IPS-20b (cell line): ENCODE data around the gene CNOT4.

Experiments used
- H3K27ac ChIP-seq: one replicate; pipeline ENCODE4 v1.5.1; 2013; ENCODE audit warnings: low read length
- H3K27me3 ChIP-seq: 2 replicates; pipeline ENCODE4 v1.6.1; 2013; ENCODE audit warnings: mild to moderate bottlenecking, low read length, inconsistent platforms; ENCODE audit not compliant: insufficient read depth
- H3K36me3 ChIP-seq: 2 replicates; pipeline ENCODE4 v1.6.1; 2013; ENCODE audit warnings: low read depth, mild to moderate bottlenecking, inconsistent platforms, low read length, moderate library complexity; ENCODE audit not compliant: insufficient read depth
- H3K4me1 ChIP-seq: 2 replicates; pipeline ENCODE4 v1.6.1; 2013; ENCODE audit warnings: mild to moderate bottlenecking, control low read depth, inconsistent platforms, low read length, moderate library complexity; ENCODE audit not compliant: insufficient read depth
- H3K4me3 ChIP-seq: 2 replicates; pipeline ENCODE4 v1.5.1; 2013; ENCODE audit warnings: mild to moderate bottlenecking, low read length, inconsistent platforms
- H3K9ac ChIP-seq: 2 replicates; pipeline ENCODE4 v1.6.1; 2013; ENCODE audit warnings: low read depth, mild to moderate bottlenecking, inconsistent platforms, low read length, moderate library complexity
- H3K9me3 ChIP-seq: 2 replicates; pipeline ENCODE4 v1.6.1; 2013; ENCODE audit warnings: mild to moderate bottlenecking, low read depth, low read length, inconsistent platforms; ENCODE audit not compliant: insufficient read depth

CNOT4 gene

DNA sequence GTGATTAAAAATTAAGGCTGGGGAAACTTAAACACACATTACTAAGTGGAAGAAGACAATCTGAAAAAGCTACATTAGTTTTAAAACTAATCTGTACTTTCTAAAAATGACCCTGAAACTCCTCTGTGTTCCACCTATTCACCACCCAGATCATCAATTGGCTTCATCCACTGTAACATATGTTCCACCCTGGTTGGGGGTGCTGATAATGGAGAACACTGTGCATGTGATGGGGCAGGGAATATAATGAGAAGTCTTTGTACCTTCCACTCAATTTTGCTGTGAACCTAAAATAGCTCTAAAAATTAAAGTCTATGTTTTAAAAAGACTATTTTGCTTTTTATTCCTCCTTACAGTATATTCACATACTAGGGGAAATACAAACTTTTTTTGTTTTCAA lies 132.7 kb downstream of the CNOT4 start:
- Histone ChIP-seq H3K36me3 (no peaks in the 10 kb centered on the region), H3K27me3 (no peaks in the 10 kb centered on the region), H3K27ac (no peak overlapping the region), H3K9ac (no peak overlapping the region), H3K9me3 (no peaks in the 10 kb centered on the region), H3K4me1 (peaks cover 7% of the 10 kb centered on the region; the same call in 1 of the 2 replicates), H3K4me3 (no peak overlapping the region)

DNA sequence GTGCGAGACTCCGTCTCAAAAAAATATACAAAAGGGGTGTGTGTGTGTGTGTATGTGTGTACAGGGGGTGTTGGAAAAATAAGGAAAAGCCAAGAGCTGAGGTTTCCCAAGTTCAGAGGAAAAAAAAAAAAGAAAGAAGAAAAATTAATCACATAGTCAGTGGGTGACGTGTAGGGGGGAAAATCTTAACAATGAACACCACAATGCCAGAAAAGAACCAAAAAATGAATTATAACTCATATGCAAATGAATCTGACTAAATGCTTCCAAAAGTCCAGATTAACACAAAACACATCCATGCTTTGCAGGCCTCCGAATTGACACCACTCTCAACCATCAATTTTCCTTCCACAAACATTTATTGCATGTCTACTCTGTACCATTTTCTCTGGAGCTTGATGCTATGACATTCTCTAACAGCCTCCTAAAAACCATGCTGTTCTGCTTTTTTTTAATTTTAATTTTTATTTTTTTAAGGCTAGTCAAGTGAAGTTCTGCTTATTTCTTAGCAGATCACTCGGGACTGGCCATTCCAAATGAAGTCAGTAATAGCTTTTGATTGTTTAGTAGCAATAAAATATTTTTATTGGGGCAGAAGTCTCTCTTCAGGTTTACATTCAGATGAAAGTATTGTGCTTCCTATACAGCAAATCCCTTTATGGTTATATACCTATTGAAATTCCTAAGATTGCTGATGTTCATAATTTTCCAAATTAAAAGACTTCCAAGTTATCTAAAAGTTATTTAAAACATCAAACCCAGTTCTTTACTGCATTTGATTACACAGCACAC lies 133.8 kb downstream of the CNOT4 start:
- no peaks in the 10 kb centered on the region for H3K36me3 ChIP-seq
- H3K4me1 ChIP-seq: peaks cover 7% of the 10 kb centered on the region; the same call in 1 of the 2 replicates
- H3K9me3 ChIP-seq: no peaks in the 10 kb centered on the region
- no peak overlapping the region for H3K4me3 ChIP-seq
- H3K27ac ChIP-seq: no peak overlapping the region
- no peaks in the 10 kb centered on the region for H3K27me3 ChIP-seq
- H3K9ac ChIP-seq: no peak overlapping the region

DNA sequence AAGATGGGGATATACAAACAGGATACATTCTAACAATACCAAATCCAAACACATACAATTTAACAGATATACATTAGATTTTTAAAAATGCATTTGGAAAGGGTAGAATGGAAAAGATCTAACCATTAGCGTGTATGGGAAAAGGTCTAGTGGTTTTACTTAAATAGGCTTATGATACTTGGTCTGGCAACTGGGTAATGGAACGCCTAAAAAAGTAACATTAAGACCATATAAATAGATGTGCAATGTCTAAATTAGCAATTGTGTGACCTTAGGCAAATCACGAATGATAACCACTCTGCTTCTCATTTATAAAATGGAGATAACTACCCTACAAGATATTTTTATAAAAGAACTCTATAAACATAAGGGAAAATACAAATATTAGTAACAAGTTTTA lies 135.2 kb downstream of the CNOT4 start:
- Histone ChIP-seq H3K9me3 (no peaks in the 10 kb centered on the region), H3K4me1 (no peaks in the 10 kb centered on the region), H3K27ac (no peak overlapping the region), H3K4me3 (no peak overlapping the region), H3K36me3 (no peaks in the 10 kb centered on the region), H3K9ac (no peak overlapping the region), H3K27me3 (no peaks in the 10 kb centered on the region)

DNA sequence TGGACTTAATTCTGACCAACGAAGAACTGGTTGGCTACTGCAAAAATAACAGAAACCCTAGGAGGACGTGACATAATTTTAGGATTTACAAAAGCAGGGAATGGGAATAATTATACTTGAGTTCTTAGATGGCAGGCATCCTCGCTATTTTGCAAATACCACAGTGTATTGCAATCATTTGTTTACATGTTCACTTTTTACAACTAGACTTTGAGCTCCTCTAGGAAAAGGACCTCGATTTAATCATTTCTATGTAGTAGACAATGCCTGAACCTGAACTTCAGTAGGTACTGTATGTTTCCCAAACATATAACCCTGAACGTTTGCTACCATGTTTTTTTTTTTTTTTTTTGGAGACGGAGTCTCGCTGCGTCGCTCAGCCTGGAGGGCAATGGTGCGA lies 137.7 kb downstream of the CNOT4 start:
- no peak overlapping the region for H3K4me3 ChIP-seq
- no peak overlapping the region for H3K9ac ChIP-seq
- no peaks in the 10 kb centered on the region for H3K27me3 ChIP-seq
- H3K27ac ChIP-seq: no peak overlapping the region
- H3K9me3 ChIP-seq: no peaks in the 10 kb centered on the region
- no peaks in the 10 kb centered on the region for H3K36me3 ChIP-seq
- no peaks in the 10 kb centered on the region for H3K4me1 ChIP-seq

DNA sequence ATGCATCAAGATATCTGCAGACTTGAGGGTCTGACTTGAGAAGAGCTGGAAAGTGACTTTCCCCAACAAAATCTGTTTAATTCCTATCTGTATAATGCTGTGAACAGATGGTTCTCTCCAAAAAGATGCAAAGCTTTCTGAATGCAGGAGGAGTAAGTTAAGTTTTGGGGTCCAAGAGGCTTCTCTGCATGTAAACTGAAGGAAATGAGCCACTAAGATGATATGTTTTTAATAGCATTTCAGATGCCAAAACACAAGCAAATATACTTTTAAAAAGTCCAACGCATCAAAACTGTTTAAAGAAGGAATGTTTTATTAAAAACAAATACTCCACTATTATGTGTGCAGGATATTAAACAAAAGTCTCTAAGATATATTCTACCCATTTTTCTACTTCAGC lies 139.2 kb downstream of the CNOT4 start:
- no peak overlapping the region for H3K27ac ChIP-seq
- no peaks in the 10 kb centered on the region for H3K9me3 ChIP-seq
- no peak overlapping the region for H3K4me3 ChIP-seq
- H3K27me3 ChIP-seq: no peaks in the 10 kb centered on the region
- no peak overlapping the region for H3K9ac ChIP-seq
- H3K36me3 ChIP-seq: no peaks in the 10 kb centered on the region
- H3K4me1 ChIP-seq: no peaks in the 10 kb centered on the region

DNA sequence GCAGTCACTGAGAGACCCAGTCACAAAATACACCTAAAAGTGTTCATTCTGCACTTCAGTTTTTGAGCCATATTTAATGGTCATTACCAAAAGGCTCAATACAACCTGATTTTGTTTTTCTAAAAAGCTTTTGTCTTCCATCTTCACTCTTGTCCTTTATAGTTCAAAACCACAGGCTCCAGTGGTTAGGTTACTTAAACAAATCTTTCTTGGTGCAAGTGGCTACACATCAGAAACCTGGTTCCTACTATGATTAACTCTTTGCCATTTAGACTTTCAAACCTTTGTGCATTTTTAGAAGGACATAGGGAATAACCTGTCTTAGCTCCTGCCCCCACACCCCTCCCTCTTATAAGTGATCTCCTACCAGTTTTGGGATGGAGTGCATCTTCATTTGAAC lies 140.5 kb downstream of the CNOT4 start:
- no peaks in the 10 kb centered on the region for H3K9me3 ChIP-seq
- no peak overlapping the region for H3K9ac ChIP-seq
- H3K36me3 ChIP-seq: no peaks in the 10 kb centered on the region
- no peak overlapping the region for H3K27ac ChIP-seq
- no peaks in the 10 kb centered on the region for H3K4me1 ChIP-seq
- H3K27me3 ChIP-seq: no peaks in the 10 kb centered on the region
- no peak overlapping the region for H3K4me3 ChIP-seq

DNA sequence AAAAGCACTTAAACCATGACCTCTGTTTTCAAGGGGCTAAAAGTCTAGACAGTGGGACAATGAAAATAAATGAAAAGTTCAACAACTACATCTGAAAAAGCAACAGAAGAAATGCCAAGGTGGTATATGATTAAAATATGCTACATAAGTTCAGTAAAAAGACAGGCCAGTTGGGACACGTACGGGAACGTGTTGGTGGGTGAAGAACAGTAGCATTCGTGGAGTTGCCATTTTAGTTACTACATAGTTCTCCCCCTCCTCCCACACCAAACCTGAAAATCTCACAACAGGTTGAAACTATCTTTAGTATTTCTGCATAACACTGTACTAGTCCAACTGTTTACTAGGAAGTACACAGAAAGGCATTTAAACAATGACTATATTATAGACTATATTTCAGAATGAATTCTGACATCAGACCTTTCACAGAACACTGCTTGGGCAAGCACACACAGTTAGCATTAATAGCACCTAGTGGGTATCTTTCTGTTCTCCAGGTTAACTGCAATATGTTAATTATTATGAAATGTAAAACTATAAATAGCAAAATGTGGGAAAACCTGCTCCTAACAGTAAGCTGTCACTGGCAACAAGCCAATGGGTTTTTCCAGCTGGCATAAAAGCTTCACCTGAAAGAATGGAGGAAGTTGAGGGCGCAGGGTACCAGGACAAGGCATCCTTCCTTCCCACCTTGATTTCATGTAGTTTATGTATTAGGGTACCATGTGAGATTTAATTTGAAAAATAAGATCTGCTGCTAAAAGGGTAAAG lies 141.3 kb downstream of the CNOT4 start:
- Histone ChIP-seq H3K9me3 (no peaks in the 10 kb centered on the region), H3K27me3 (no peaks in the 10 kb centered on the region), H3K4me3 (no peak overlapping the region), H3K9ac (no peak overlapping the region), H3K4me1 (no peaks in the 10 kb centered on the region), H3K36me3 (no peaks in the 10 kb centered on the region), H3K27ac (no peak overlapping the region)

DNA sequence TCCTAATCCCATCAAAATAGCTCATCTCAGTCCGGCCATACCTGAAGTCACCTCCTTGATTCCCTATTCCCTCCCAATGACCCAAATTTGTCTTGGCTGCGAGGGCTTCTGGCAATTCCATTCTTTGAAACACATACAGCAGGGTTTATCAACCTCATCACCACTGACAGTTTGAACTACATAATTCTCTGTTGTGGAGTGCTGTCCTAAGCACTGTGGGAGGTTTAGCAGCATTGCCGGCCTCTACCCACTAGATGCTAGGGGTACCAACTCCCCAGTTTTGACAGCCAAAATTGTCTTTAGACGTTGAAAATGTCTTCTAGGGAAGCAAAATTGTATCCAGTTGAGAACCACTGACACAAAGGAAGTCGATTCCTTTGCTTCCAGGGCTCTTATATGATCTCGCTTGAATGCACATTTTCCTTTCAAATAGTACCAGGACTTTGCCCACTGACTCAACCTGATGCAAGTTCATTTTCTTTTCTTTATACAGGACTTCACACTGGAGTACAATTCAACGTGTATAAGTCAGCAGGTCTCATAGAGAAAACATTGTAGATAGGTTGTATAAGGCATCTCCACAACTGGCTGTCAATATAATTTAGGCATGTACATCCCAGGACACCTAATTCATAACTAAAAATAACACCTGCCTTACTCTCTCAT lies 142.9 kb downstream of the CNOT4 start:
- Histone ChIP-seq H3K9me3 (no peaks in the 10 kb centered on the region), H3K36me3 (peaks cover 10% of the 10 kb centered on the region), H3K27ac (no peak overlapping the region), H3K4me3 (no peak overlapping the region), H3K9ac (no peak overlapping the region), H3K4me1 (no peaks in the 10 kb centered on the region), H3K27me3 (no peaks in the 10 kb centered on the region)

DNA sequence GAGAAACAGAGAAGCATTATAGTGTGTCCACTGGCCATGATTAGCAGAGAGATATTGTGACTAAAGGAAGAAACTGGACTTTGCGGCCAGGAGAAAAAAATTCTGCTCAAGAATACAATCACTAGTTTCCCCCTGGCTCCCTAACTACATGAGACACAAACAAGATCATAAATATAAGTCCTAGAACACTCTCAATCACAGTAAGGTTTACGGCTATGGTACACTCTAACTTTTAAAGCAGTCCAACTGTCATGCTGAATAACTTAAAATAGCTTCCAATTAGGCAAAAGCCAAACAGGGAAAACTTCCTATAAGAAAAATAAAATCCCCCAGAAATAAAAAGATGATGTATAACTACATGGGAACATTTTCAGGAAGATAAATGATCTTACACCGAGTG lies 144.2 kb downstream of the CNOT4 start:
- no peak overlapping the region for H3K4me3 ChIP-seq
- peaks cover 10% of the 10 kb centered on the region for H3K36me3 ChIP-seq
- H3K27me3 ChIP-seq: no peaks in the 10 kb centered on the region
- no peaks in the 10 kb centered on the region for H3K9me3 ChIP-seq
- H3K4me1 ChIP-seq: no peaks in the 10 kb centered on the region
- H3K9ac ChIP-seq: no peak overlapping the region
- H3K27ac ChIP-seq: no peak overlapping the region

DNA sequence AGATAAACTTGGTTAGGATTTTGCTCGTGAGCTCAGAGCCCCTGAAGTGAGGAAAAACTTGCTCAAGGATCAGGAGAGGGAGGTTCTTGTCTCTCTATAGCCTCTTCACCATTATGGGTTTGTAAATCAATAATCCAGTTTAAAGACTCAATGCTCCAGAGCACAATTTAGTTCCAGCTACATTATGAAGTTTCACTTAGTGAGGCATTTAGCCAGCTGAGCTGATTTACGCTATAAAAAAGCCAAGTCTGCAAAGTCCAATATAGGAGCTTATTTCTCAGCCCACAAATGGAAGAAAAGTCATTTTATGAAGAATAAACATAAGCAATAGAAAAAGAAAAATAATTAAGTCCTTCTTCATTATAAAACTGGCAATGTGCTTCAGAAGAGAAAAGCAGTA lies 145.7 kb downstream of the CNOT4 start:
- Histone ChIP-seq H3K4me1 (no peaks in the 10 kb centered on the region), H3K27me3 (no peaks in the 10 kb centered on the region)

DNA sequence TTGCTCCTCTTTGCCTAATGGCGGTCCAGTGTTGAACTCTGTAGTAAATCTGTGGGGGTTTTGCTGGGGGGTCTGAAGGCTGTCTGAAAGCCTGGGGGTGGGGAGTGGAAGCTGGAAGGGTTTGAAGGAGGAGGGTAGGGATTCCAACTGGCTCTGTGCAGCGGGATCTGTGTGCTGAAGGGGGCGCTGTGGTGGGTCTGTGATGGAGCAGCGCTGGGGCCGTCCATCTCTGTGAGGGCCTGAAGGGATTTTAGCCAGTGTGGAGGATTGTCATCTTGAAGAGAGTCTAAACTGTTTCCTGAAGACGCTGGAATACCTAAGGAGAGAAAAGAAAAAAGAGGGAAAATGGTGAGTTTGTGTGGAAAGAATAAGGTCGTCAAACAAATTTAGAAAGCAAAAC lies 147.0 kb downstream of the CNOT4 start:
- Histone ChIP-seq H3K36me3 (peaks cover 10% of the 10 kb centered on the region), H3K9ac (no peak overlapping the region), H3K4me3 (no peak overlapping the region), H3K9me3 (no peaks in the 10 kb centered on the region), H3K27me3 (no peaks in the 10 kb centered on the region), H3K27ac (no peak overlapping the region), H3K4me1 (no peaks in the 10 kb centered on the region)

More for the DNA sequence above, 145.7 kb downstream of the CNOT4 start:
- Histone ChIP-seq H3K27ac (no peak overlapping the region), H3K4me3 (no peak overlapping the region), H3K36me3 (peaks cover 10% of the 10 kb centered on the region), H3K9ac (no peak overlapping the region), H3K9me3 (no peaks in the 10 kb centered on the region)
